AG04449 (cell line): ENCODE data around the gene MYO7A.

Experiments
- CTCF ChIA-PET: fragments of 350-600 bp; formaldehyde crosslinking; extraction: SDS; loops from one replicate; lab custom pipeline; 2021; ENCODE audit warnings: antibody characterized with exemption; lab: Yijun Ruan, JAX
- POLR2A ChIA-PET: fragments of 400-600, 350-600 bp; formaldehyde crosslinking; extraction: SDS; loops from one replicate; lab custom pipeline; 2020; ENCODE audit warnings: antibody characterized with exemption, inconsistent platforms; lab: Yijun Ruan, JAX
- DNase-seq: peaks from one replicate; pipeline ENCODE4 v3.0.0-alpha.2; 2010; ENCODE audit warnings: low read depth, low spot score
- H3K4me3 ChIP-seq: 2 replicates; pipeline ENCODE4 v1.5.1; 2011; ENCODE audit warnings: low read depth, mild to moderate bottlenecking, control low read depth, low read length
- CTCF ChIP-seq: IDR thresholded peaks from one replicate; pipeline ENCODE4 v1.5.1; 2011; ENCODE audit warnings: mild to moderate bottlenecking, moderate library complexity, low read length, control low read depth, inconsistent platforms; ENCODE audit not compliant: insufficient read depth; ENCODE audit errors: missing control alignments

The MYO7A gene

GRCh38 chr11:77082838-77083565, 45.0 kb upstream of the MYO7A start:
- POLR2A ChIA-PET: interaction anchor here (2.0 kb wide), 1 partner anchor 9 kb away, joined by 8 read pairs; no protein-coding TSS in a partner anchor
- no peak overlapping the region for H3K4me3 ChIP-seq
- no peak for TF ChIP-seq CTCF
- CTCF ChIA-PET: interaction anchor here (0.7 to 7.3 kb wide), 8 partner anchors 10 to 536 kb away, joined by 3 to 160 read pairs (median 6); no protein-coding TSS in a partner anchor
- no peak for DNase-seq

DNA sequence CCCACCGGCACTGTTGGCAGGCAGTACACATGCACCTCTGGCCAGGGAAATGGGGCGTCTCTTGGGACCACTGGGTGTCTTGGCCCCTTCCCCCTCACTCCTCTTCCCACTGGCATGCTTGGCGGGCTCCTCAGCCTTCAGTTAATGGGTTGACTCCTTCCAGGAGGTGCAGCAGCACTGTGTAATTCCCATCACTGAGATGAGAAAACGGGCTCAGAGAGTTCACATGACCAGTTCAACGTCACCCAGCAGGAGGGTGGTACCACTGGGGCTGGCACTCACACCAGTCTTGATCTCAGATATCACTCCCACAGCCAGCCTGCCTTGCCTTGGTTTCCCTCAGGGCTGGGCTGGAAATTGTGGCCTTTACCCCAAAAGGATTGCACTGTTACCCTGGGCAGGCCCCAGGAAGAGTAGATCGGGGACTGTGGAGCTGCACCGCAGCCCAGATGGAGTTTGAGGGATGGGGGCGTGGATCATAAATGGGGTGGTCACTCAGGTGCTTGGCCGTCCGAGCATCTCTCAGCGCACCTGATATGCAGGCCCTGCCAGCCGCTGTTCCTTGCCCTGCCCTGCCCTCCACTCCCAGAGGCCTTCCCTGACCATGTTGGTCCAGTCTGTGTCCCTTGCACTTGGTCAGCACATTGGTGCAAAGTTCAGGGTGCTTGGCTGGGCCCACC, 44.3 kb upstream of the MYO7A start:
- CTCF ChIA-PET: interaction anchor here (1.6 to 7.3 kb wide), 5 partner anchors 9 to 36 kb away, joined by 4 to 160 read pairs (median 10); no protein-coding TSS in a partner anchor

GRCh38 chr11:77084581-77085191, 43.4 kb upstream of the MYO7A start:
- ChIA-PET POLR2A (no interaction called here), CTCF (interaction anchor here (0.5 to 1.6 kb wide), 2 partner anchors 20 to 38 kb away, joined by 3 to 4 read pairs; no protein-coding TSS in a partner anchor)
- DNase-seq: no peak
- TF ChIP-seq CTCF: no peak
- no peak overlapping the region for H3K4me3 ChIP-seq

More for the DNA sequence above, 44.3 kb upstream of the MYO7A start:
- no peak for TF ChIP-seq CTCF
- DNase-seq: no peak
- POLR2A ChIA-PET: interaction anchor here (2.0 kb wide), 1 partner anchor 10 kb away, joined by 8 read pairs; no protein-coding TSS in a partner anchor
- H3K4me3 ChIP-seq: no peak overlapping the region

GRCh38 chr11:77085652-77086051, 42.4 kb upstream of the MYO7A start:
- ChIA-PET POLR2A (no interaction called here), CTCF (interaction anchor here (1.6 to 11.9 kb wide), 3 partner anchors 19 to 34 kb away, joined by 4 to 320 read pairs (median 273); partner anchors contain the start of gene OMP)
- no peak for TF ChIP-seq CTCF

DNA sequence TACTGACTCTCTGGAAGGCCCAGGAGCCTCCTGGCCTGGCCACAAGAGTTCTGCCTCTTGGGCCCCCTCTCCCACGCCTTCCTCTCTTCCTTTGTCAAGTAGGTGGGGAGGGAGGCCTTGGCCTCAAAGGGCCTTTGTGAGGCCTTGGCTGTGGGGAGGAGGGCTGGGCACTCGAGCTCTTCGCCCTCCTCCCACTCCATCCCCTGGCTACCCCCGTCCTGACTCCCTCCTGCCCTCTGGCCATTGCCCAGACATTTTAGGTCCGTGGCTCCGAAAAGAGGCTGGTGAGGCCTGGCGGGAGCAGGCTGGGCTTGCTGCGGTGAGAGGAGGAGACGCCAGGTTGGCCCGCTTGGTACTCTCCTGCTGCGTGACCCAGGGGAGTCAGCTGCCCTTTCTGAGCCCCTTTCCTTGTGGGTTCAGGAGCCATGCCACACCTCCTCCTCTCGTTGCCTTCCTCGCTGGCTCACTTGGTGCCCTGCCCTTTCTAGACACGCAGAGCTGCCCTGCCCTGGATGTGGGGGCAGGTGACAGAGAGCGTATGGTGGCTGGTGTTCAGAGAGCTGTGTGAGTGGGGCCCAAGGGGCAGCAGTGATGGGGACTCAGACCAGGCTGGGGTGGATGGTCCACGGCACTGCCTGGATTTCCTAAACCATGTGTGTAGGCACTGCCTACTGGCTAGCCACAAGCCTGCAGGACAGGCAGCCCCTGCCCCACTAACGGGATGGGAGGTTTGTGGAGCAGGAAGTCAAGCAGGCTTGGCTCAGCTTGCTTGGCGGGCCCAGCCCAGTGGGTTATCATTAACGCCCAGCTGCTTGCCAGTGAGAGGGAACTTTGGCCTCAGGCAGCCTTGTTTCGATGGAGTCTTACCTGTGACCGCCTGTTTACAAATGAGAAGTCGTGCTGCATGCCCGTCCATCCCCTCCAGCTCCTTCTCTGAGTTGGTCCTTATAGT, 41.2 kb upstream of the MYO7A start:
- no peak overlapping the region for H3K4me3 ChIP-seq
- TF ChIP-seq CTCF: no peak
- CTCF ChIA-PET: interaction anchor here (0.7 to 11.9 kb wide), 5 partner anchors 21 to 96 kb away, joined by 3 to 320 read pairs (median 3); partner anchors contain the start of gene OMP
- POLR2A ChIA-PET: no interaction called here
- DNase-seq: no peak

More at GRCh38 chr11:77085652-77086051, 42.4 kb upstream of the MYO7A start:
- H3K4me3 ChIP-seq: no peak overlapping the region
- DNase-seq: no peak
